ENCODE measurements around the gene RHBDD1.
"Not testable (repeated sequence)": the region's sequence is repeated elsewhere in the genome, so short reads cannot be mapped to it uniquely, and the experiment has no call there.

Gene RHBDD1

GRCh38 chr2:226836548-226836885 is 663 bp downstream of the RHBDD1 start:
- DNase-seq (ENCODE audit: low read depth): no peak
- no peak for TF ChIP-seq CTCF (IDR thresholded peaks at IDR 0.05; ENCODE audit: control insufficient read depth, extremely low read depth, insufficient read depth)

GRCh38 chr2:226837334-226837733 is 1.5 kb downstream of the RHBDD1 start:
- TF ChIP-seq CTCF (IDR thresholded peaks at IDR 0.05; ENCODE audit: control insufficient read depth, extremely low read depth, insufficient read depth): no peak
- H3K4me3 ChIP-seq (ENCODE audit: low read depth, low read length): peak overlapping the region; percentile 59
- no peak for DNase-seq (ENCODE audit: low read depth)

More at GRCh38 chr2:226836548-226836885, 663 bp downstream of the RHBDD1 start:
- H3K4me3 ChIP-seq (ENCODE audit: low read depth, low read length): peak overlapping the region; percentile 59

- H3K4me3 ChIP-seq (ENCODE audit: low read depth, low read length): no peak overlapping the region; the same call in 1 of the 2 replicates
- DNase-seq (ENCODE audit: low read depth): no peak
Measured at GRCh38 chr2:226837787-226838603, 2.1 kb downstream of the RHBDD1 start.

GRCh38 chr2:226838722-226839121 is 2.9 kb downstream of the RHBDD1 start:
- no peak for DNase-seq (ENCODE audit: low read depth)
- H3K4me3 ChIP-seq (ENCODE audit: low read depth, low read length): no peak overlapping the region
- TF ChIP-seq CTCF (IDR thresholded peaks at IDR 0.05; ENCODE audit: control insufficient read depth, extremely low read depth, insufficient read depth): no peak

More at GRCh38 chr2:226837787-226838603, 2.1 kb downstream of the RHBDD1 start:
- no peak for TF ChIP-seq CTCF (IDR thresholded peaks at IDR 0.05; ENCODE audit: control insufficient read depth, extremely low read depth, insufficient read depth)

GRCh38 chr2:226839161-226839560 is 3.3 kb downstream of the RHBDD1 start:
- DNase-seq (ENCODE audit: low read depth): no peak
- no peak for TF ChIP-seq CTCF (IDR thresholded peaks at IDR 0.05; ENCODE audit: control insufficient read depth, extremely low read depth, insufficient read depth)
- no peak overlapping the region for H3K4me3 ChIP-seq (ENCODE audit: low read depth, low read length)

- no peak overlapping the region for H3K4me3 ChIP-seq (ENCODE audit: low read depth, low read length)
- no peak for DNase-seq (ENCODE audit: low read depth)
- no peak for TF ChIP-seq CTCF (IDR thresholded peaks at IDR 0.05; ENCODE audit: control insufficient read depth, extremely low read depth, insufficient read depth)
Measured at GRCh38 chr2:226839951-226840350, 4.1 kb downstream of the RHBDD1 start.

GRCh38 chr2:226843001-226843400 is 7.1 kb downstream of the RHBDD1 start:
- DNase-seq (ENCODE audit: low read depth); H3K4me3 ChIP-seq (ENCODE audit: low read depth, low read length): not testable (repeated sequence)

Measured in LNCaP clone FGC (cell line).